ENCODE data around the gene ZPR1.

GRCh38 chr11:116823031-116823843 lies 35.4 kb upstream of the ZPR1 start, which contains the start of gene APOA4:
- TF ChIP-seq POLR2A (IDR thresholded peaks at IDR 0.05) (no peak), CTCF (IDR thresholded peaks at IDR 0.05) (no peak)
